Smooth muscle cell (in vitro differentiated cells): ENCODE measurements around the gene P3H2. TPM values are rescaled to one million over a fixed set of nuclear protein-coding genes. Genes with fewer than 3 reads are reported as not detected.

ENCODE experiments used
- DNase-seq: peaks from one replicate; lab custom pipeline; 2025; ENCODE audit not compliant: unreplicated experiment; lab: John Stamatoyannopoulos, UW
- H2AFZ ChIP-seq: fragments of 200-600 bp; sonication (generic); 2 replicates; pipeline ENCODE4 v1.6.0; 2016; ENCODE audit warnings: antibody characterized with exemption, low read depth, mild to moderate bottlenecking
- H3F3A ChIP-seq: fragments of 200-600 bp; sonication (generic); 2 replicates; pipeline ENCODE4 v1.6.0; 2017; ENCODE audit warnings: antibody characterized with exemption, low read depth
- H3K27ac ChIP-seq: fragments of 200-600 bp; sonication (generic); 2 replicates; pipeline ENCODE4 v1.5.1; 2016; ENCODE audit warnings: low read depth, mild to moderate bottlenecking
- H3K27me3 ChIP-seq: fragments of 200-600 bp; sonication (generic); 2 replicates; pipeline ENCODE4 v1.6.1; 2016; ENCODE audit warnings: low read depth, mild to moderate bottlenecking
- H3K36me3 ChIP-seq: fragments of 200-600 bp; sonication (generic); 2 replicates; pipeline ENCODE4 v1.5.1; 2016; ENCODE audit warnings: low read depth
- H3K4me1 ChIP-seq: fragments of 200-600 bp; sonication (generic); 2 replicates; pipeline ENCODE4 v1.5.1; 2016; ENCODE audit warnings: low read depth
- H3K4me2 ChIP-seq: fragments of 200-600 bp; sonication (generic); 2 replicates; pipeline ENCODE4 v1.6.0; 2016; ENCODE audit warnings: mild to moderate bottlenecking
- H3K4me3 ChIP-seq: fragments of 200-600 bp; sonication (generic); 2 replicates; pipeline ENCODE4 v1.5.1; 2016; ENCODE audit warnings: mild to moderate bottlenecking
- H3K79me2 ChIP-seq: fragments of 200-600 bp; sonication (generic); 2 replicates; pipeline ENCODE4 v1.6.0; 2016; ENCODE audit warnings: low read depth, mild to moderate bottlenecking
- H3K9ac ChIP-seq: fragments of 200-600 bp; sonication (generic); 2 replicates; pipeline ENCODE4 v1.6.0; 2016; ENCODE audit warnings: low read depth
- H3K9me3 ChIP-seq: fragments of 200-600 bp; sonication (generic); replicated peaks from 2 replicates; pipeline ENCODE4 v1.5.1; 2016; ENCODE audit warnings: low read depth
- H4K20me1 ChIP-seq: fragments of 200-600 bp; sonication (generic); 2 replicates; pipeline ENCODE4 v1.6.0; 2016; ENCODE audit warnings: low read depth
- CTCF ChIP-seq: fragments of 200-600 bp; sonication (generic); IDR thresholded peaks from 2 replicates; pipeline ENCODE4 v1.5.1; 2017; ENCODE audit warnings: borderline replicate concordance, mild to moderate bottlenecking, antibody characterized with exemption; ENCODE audit not compliant: insufficient read depth, poor library complexity, severe bottlenecking
- WGBS: methylation state at CpG from one replicate; pipeline ENCODE4 v1.1.7; 2016; ENCODE audit warnings: low lambda C conversion rate; 5-methylcytosine and 5-hydroxymethylcytosine counted together
- polyA plus RNA-seq: library from polyadenylated mRNA; unstranded; fragments of >200 nt; fragmentation: Nextera tagmentation; extraction: Ambion mirVana; gene quantifications from 2 replicates; pipeline ENCODE4 v1.2.1, GENCODE V29; 2016
- total RNA-seq: library from RNA; depleted of rRNA; stranded (reverse); fragments of >200 nt; gene quantifications from 2 replicates; pipeline ENCODE4 v1.2.3, GENCODE V29; 2014

Gene P3H2
- total and polyA plus RNA-seq, 2 experiments from 2014 or later: 6.5 to 27.3 TPM

- no peaks in the 10 kb centered on the region for H3K79me2 ChIP-seq
- DNase-seq: no peak
- H3K4me1 ChIP-seq: peaks cover 5% of the 10 kb centered on the region
- H3K9ac ChIP-seq: no peak overlapping the region
- H4K20me1 ChIP-seq: no peaks in the 10 kb centered on the region
- H3F3A ChIP-seq: no peaks in the 10 kb centered on the region
- no peaks in the 10 kb centered on the region for H3K36me3 ChIP-seq
- no peak overlapping the region for H3K4me3 ChIP-seq
- 91% methylated on average over 6 of the region's 6 CpGs for WGBS
- no peaks in the 10 kb centered on the region for H3K27me3 ChIP-seq
- H3K4me2 ChIP-seq: no peak overlapping the region
- no peak for TF ChIP-seq CTCF
- no peak overlapping the region for H3K27ac ChIP-seq
- H3K9me3 ChIP-seq: no peaks in the 10 kb centered on the region
- H2AFZ ChIP-seq: no peak overlapping the region
These were observed 174.6 kb downstream of the P3H2 start for GRCh38 chr3:189945935-189946709.

GRCh38 chr3:189944285-189945145 is 176.2 kb downstream of the P3H2 start:
- Histone ChIP-seq H3K4me2 (no peak overlapping the region), H3K79me2 (no peaks in the 10 kb centered on the region), H4K20me1 (no peaks in the 10 kb centered on the region), H3K4me1 (peaks cover 6% of the 10 kb centered on the region), H3K9ac (peak overlapping the region; percentile 8), H3K4me3 (no peak overlapping the region), H3K36me3 (no peaks in the 10 kb centered on the region), H3K27me3 (no peaks in the 10 kb centered on the region), H3K27ac (peak overlapping the region; percentile 95), H2AFZ (no peak overlapping the region), H3F3A (no peaks in the 10 kb centered on the region), H3K9me3 (no peaks in the 10 kb centered on the region)
- no peak for DNase-seq
- 71% methylated on average over 14 of the region's 14 CpGs for WGBS
- no peak for TF ChIP-seq CTCF

- peak overlapping the region; percentile 59 for H2AFZ ChIP-seq
These were observed 177.7 kb downstream of the P3H2 start for GRCh38 chr3:189942948-189943347.

More at GRCh38 chr3:189942948-189943347, 177.7 kb downstream of the P3H2 start:
- Histone ChIP-seq H3K4me2 (no peak overlapping the region), H3K9ac (peak overlapping the region; percentile 82), H3K9me3 (no peaks in the 10 kb centered on the region), H3K36me3 (no peaks in the 10 kb centered on the region), H3K4me3 (no peak overlapping the region), H3K79me2 (no peaks in the 10 kb centered on the region), H4K20me1 (no peaks in the 10 kb centered on the region), H3F3A (no peaks in the 10 kb centered on the region), H3K27me3 (no peaks in the 10 kb centered on the region), H3K27ac (peak overlapping the region; percentile 95), H3K4me1 (peaks cover 6% of the 10 kb centered on the region)
- no peak for DNase-seq
- WGBS: 75% methylated on average over 3 of the region's 3 CpGs
- no peak for TF ChIP-seq CTCF
